T-cell (primary cell): ENCODE data around the gene RIPOR2. TPM values are rescaled to one million over a fixed set of nuclear protein-coding genes. Genes with fewer than 3 reads are reported as not detected.
A peak's percentile ranks its signal among the peaks of the same experiment; 100 is the strongest.

Source experiments
- ATAC-seq, 4 experiments: fragments of 200-7000 bp in 3 of 4; fragments of 150-1000 bp in 1 of 4; cut with Tn5 transposase; replicated peaks in 1 of 4; 1 replicate in 3 of 4; 2 replicates in 1 of 4; pipeline ENCODE4 v1.10.0; 2021; ENCODE audit warnings: moderate library complexity in 3 of 4, mild to moderate bottlenecking in 2 of 4, moderate number of reproducible peaks in 1 of 4
- CTCF ChIA-PET, 2 donors: fragments of 300-600 bp; sonication (Branson Sonifier 250); formaldehyde crosslinking; loops; one replicate each; lab custom pipeline; 2022; ENCODE audit warnings: antibody characterized with exemption in 2 of 2; lab: Charles Lee
- POLR2A ChIA-PET, 2 donors: fragments of 300-600 bp; sonication (Branson Sonifier 250); formaldehyde crosslinking; loops; one replicate each; lab custom pipeline; 2022; ENCODE audit warnings: antibody characterized with exemption in 2 of 2; lab: Charles Lee
- DNase-seq, 35 experiments: peaks; one replicate each; pipeline versions ENCODE4 v3.0.0 to v3.0.0-alpha.2; 2013 to 2023
- H3K27ac ChIP-seq: one replicate; pipeline ENCODE4 v1.5.1; 2013; ENCODE audit warnings: low read length
- H3K27me3 ChIP-seq, 2 experiments: replicated peaks in 1 of 2; 1 replicate in 1 of 2; 2 replicates in 1 of 2; pipeline versions ENCODE4 v1.6.1 to v1.7.0; 2013; ENCODE audit warnings: low read length in 1 of 2, mixed read lengths in 1 of 2; ENCODE audit not compliant: control insufficient read depth in 2 of 2, insufficient read depth in 2 of 2; ENCODE audit errors: extremely low read depth in 1 of 2
- H3K36me3 ChIP-seq, 2 donors: 1 replicate in 1 of 2; 2 replicates in 1 of 2; pipeline versions ENCODE4 v1.6.1 to v1.7.0; 2013; ENCODE audit warnings: low read length in 1 of 2; ENCODE audit not compliant: control insufficient read depth in 2 of 2, insufficient read depth in 1 of 2; ENCODE audit errors: extremely low read depth in 1 of 2
- H3K4me1 ChIP-seq, 2 experiments: 1 replicate in 1 of 2; 2 replicates in 1 of 2; pipeline versions ENCODE4 v1.6.1 to v1.7.0; 2013; ENCODE audit warnings: low read length in 2 of 2, mixed read lengths in 1 of 2; ENCODE audit not compliant: insufficient read depth in 2 of 2, control insufficient read depth in 1 of 2; ENCODE audit errors: extremely low read depth in 1 of 2
- H3K4me3 ChIP-seq, 2 donors: 1 replicate in 1 of 2; 2 replicates in 1 of 2; pipeline versions ENCODE4 v1.5.1 to v1.7.0; 2013; ENCODE audit warnings: mild to moderate bottlenecking in 2 of 2, low read length in 1 of 2, moderate library complexity in 1 of 2; ENCODE audit not compliant: control insufficient read depth in 1 of 2; ENCODE audit errors: extremely low read depth in 1 of 2
- H3K9me3 ChIP-seq: 2 replicates; pipeline ENCODE4 v1.7.0; 2013
- H3K27ac Mint-ChIP-seq, 2 donors: one replicate each; pipeline ENCODE4 v1.8.0; 2020 to 2021; ENCODE audit warnings: mild to moderate bottlenecking in 2 of 2, mixed read lengths in 2 of 2
- H3K27me3 Mint-ChIP-seq, 2 donors: one replicate each; pipeline ENCODE4 v1.8.0; 2021 to 2022; ENCODE audit warnings: mixed read lengths in 2 of 2
- H3K36me3 Mint-ChIP-seq: one replicate; pipeline ENCODE4 v1.8.0; 2021; ENCODE audit warnings: mixed read lengths
- H3K4me1 Mint-ChIP-seq, 3 donors: one replicate each; pipeline ENCODE4 v1.8.0; 2020 to 2022; ENCODE audit warnings: mixed read lengths in 3 of 3, mild to moderate bottlenecking in 1 of 3
- H3K4me3 Mint-ChIP-seq, 3 donors: one replicate each; pipeline ENCODE4 v1.8.0; 2020 to 2022; ENCODE audit warnings: mild to moderate bottlenecking in 3 of 3, mixed read lengths in 3 of 3, moderate library complexity in 3 of 3
- H3K9me3 Mint-ChIP-seq, 3 donors: one replicate each; pipeline ENCODE4 v1.8.0; 2020 to 2022; ENCODE audit warnings: mixed read lengths in 3 of 3
- WGBS: methylation state at CpG from one replicate; pipeline ENCODE4 v1.1.5; 2013; ENCODE audit warnings: missing lambda C conversion rate; ENCODE audit not compliant: insufficient coverage; 5-methylcytosine and 5-hydroxymethylcytosine counted together
- total RNA-seq, 35 experiments: library from RNA in 6 of 35; stranded (reverse) in 6 of 35; fragments of 120-200 nt in 1 of 35; gene quantifications; one replicate each; pipeline versions ENCODE4 v1.2.1 to v1.2.4 and lab custom pipeline; 2013 to 2026

Gene RIPOR2
- total RNA-seq, 5 donors from 2014 or later (not counting 1 experiment from before 2014, with no cell fraction given): 381 to 480 (median 441) TPM

DNA sequence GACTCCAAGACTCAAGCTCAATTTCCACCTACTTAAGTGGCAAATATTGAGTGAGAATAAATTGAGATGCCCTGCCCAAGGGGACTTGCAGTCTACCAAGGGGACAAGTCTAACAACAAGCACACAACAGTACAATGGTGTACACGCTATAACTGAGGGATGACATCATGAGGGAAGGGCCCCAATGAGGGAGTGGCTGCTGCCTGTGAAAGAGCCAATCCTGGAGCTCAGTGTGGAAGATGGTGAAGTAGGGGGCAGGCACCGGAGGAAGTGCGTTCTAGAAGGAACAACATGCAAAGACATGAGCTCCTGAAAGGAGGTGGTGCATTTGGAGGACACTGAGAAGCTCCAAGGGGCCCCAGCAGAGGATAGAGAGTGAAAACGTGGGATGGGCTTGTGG lies 90.2 kb downstream of the RIPOR2 start:
- Histone ChIP-seq H3K27ac (peak overlapping the region; percentile 42), H3K4me1 (peaks cover 13 to 49% of the 10 kb centered on the region in 2 experiments), H3K9me3 (no peaks in the 10 kb centered on the region), H3K36me3 (peaks cover 11 to 100% of the 10 kb centered on the region in 2 donors), H3K4me3 (no peak overlapping the region), H3K27me3 (no peaks in the 10 kb centered on the region)
- no peak overlapping the region for H3K4me3 Mint-ChIP-seq
- no peaks in the 10 kb centered on the region for H3K27me3 Mint-ChIP-seq
- no peak for DNase-seq
- CTCF ChIA-PET: interaction anchor here (0.6 to 2.6 kb wide), 7 partner anchors 9 to 215 kb away, joined by 3 to 11 read pairs (median 4); no protein-coding TSS in a partner anchor
- peak in 3 of 4 experiments; percentile 40 to 46 (median 44) for ATAC-seq
- no peaks in the 10 kb centered on the region for H3K9me3 Mint-ChIP-seq
- POLR2A ChIA-PET: interaction anchor here (0.6 to 0.7 kb wide), 3 partner anchors 13 to 187 kb away, joined by 3 to 12 read pairs (median 4); no protein-coding TSS in a partner anchor
- WGBS: 100% methylated on average over 2 of the region's 4 CpGs
- peaks cover 89% of the 10 kb centered on the region for H3K36me3 Mint-ChIP-seq
- H3K27ac Mint-ChIP-seq: peak overlapping the region; percentile 75 to 78
- peaks cover 72 to 87% (median 81%) of the 10 kb centered on the region in 3 donors for H3K4me1 Mint-ChIP-seq

DNA sequence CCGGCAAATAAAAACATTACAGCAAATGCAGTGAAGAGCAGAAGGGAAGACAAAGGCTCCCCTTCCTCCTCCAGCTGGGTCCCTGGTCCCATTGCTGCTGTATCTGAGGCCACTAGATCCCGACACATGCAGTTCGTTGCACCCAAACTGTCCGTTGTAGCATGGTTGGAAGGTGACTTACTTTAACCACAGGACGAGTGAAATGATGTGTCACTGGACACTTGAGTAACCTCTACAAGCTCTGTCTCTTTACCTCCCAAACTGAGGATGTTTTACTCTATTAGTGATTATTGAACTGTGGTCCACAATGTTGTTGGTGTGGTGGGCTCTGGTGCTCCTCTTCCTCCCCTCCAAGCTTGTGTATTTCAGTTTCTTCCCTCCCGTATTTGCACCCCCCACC lies 90.9 kb downstream of the RIPOR2 start:
- ChIA-PET CTCF (interaction anchor here in 1 of 2 donors (0.7 to 2.6 kb wide), 4 partner anchors 173 to 231 kb away, joined by 3 to 11 read pairs (median 5); no protein-coding TSS in a partner anchor), POLR2A (interaction anchor here (0.6 to 0.7 kb wide), 3 partner anchors 31 to 188 kb away, joined by 3 to 5 read pairs (median 4); no protein-coding TSS in a partner anchor)
- peaks cover 89% of the 10 kb centered on the region for H3K36me3 Mint-ChIP-seq
- Histone ChIP-seq H3K9me3 (no peaks in the 10 kb centered on the region), H3K4me1 (peaks cover 20 to 50% of the 10 kb centered on the region in 2 experiments), H3K27me3 (no peaks in the 10 kb centered on the region), H3K36me3 (peaks cover 17 to 100% of the 10 kb centered on the region in 2 donors), H3K27ac (peak overlapping the region; percentile 42), H3K4me3 (no peak overlapping the region)
- peaks cover 79 to 88% (median 88%) of the 10 kb centered on the region in 3 donors for H3K4me1 Mint-ChIP-seq
- no peak overlapping the region for H3K4me3 Mint-ChIP-seq
- no CpG with 5 or more reads among the region's 6 CpGs for WGBS
- ATAC-seq (no peak), DNase-seq (no peak)
- H3K27ac Mint-ChIP-seq: peak overlapping the region; percentile 75 to 78
- H3K27me3 Mint-ChIP-seq: no peaks in the 10 kb centered on the region
- H3K9me3 Mint-ChIP-seq: no peaks in the 10 kb centered on the region

GRCh38 chr6:24844061-24844460 lies 91.7 kb downstream of the RIPOR2 start:
- no peak overlapping the region for H3K4me3 Mint-ChIP-seq
- H3K27ac Mint-ChIP-seq: peak overlapping the region; percentile 53 to 70
- no peak overlapping the region for H3K4me3 ChIP-seq
- ChIA-PET CTCF (interaction anchor here (0.5 to 2.6 kb wide), 7 partner anchors 11 to 232 kb away, joined by 3 to 11 read pairs (median 5); no protein-coding TSS in a partner anchor), POLR2A (interaction anchor here (0.7 kb wide), 2 partner anchors 32 to 196 kb away, joined by 5 read pairs; no protein-coding TSS in a partner anchor)
- ATAC-seq (no peak), DNase-seq (no peak)
- H3K4me1 Mint-ChIP-seq: peaks cover 82 to 89% (median 89%) of the 10 kb centered on the region in 3 donors
- peaks cover 87% of the 10 kb centered on the region for H3K36me3 Mint-ChIP-seq
- no peak overlapping the region for H3K27ac ChIP-seq
- WGBS: no CpG with 5 or more reads among the region's 1 CpG
- H3K36me3 ChIP-seq: peaks cover 18 to 100% of the 10 kb centered on the region in 2 donors
- H3K27me3 Mint-ChIP-seq: no peaks in the 10 kb centered on the region
- peaks cover 22 to 54% of the 10 kb centered on the region in 2 experiments for H3K4me1 ChIP-seq
- no peaks in the 10 kb centered on the region for H3K9me3 ChIP-seq
- H3K27me3 ChIP-seq: no peaks in the 10 kb centered on the region
- H3K9me3 Mint-ChIP-seq: no peaks in the 10 kb centered on the region

DNA sequence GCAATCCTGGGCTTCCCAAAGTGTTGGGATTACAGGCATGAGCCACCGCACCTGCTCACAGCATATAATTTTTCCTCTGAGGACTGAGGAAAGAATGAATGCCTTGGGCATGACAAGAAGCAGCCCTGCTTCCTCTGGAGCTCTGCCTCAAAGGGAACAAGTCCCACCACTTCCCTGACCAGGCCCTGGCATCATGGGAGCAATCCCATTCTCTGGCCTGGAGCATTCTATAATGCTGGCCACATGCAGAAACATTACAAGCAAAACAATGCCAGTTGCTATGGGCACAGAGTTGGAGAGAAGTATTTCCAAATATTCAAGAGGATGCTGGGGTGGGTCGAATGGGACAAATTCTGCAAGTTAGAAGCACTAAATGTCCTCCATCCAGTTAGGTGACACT lies 95.6 kb downstream of the RIPOR2 start:
- H3K27me3 Mint-ChIP-seq: no peaks in the 10 kb centered on the region
- H3K9me3 Mint-ChIP-seq: no peaks in the 10 kb centered on the region
- H3K27me3 ChIP-seq: no peaks in the 10 kb centered on the region
- H3K27ac ChIP-seq: peak overlapping the region; percentile 17
- ChIA-PET POLR2A (interaction anchor here in 1 of 2 donors (0.6 to 0.7 kb wide), 2 partner anchors 242 to 1117 kb away, joined by 7 to 8 read pairs; no protein-coding TSS in a partner anchor), CTCF (interaction anchor here in 1 of 2 donors (0.6 kb wide), 1 partner anchor 282 kb away, joined by 4 read pairs; no protein-coding TSS in a partner anchor)
- peak overlapping the region; percentile 44 to 78 for H3K27ac Mint-ChIP-seq
- no peak for ATAC-seq
- no peak overlapping the region for H3K4me3 ChIP-seq
- peaks cover 16 to 94% of the 10 kb centered on the region in 2 donors for H3K36me3 ChIP-seq
- 100% methylated on average over 2 of the region's 2 CpGs for WGBS
- H3K4me3 Mint-ChIP-seq: peak overlapping the region in 1 of 3 donors; percentile 56
- peaks cover 79 to 87% (median 84%) of the 10 kb centered on the region in 3 donors for H3K4me1 Mint-ChIP-seq
- H3K36me3 Mint-ChIP-seq: peaks cover 78% of the 10 kb centered on the region
- DNase-seq: no peak
- peaks cover 22 to 42% of the 10 kb centered on the region in 2 experiments for H3K4me1 ChIP-seq
- no peaks in the 10 kb centered on the region for H3K9me3 ChIP-seq

GRCh38 chr6:24838994-24839393 lies 96.8 kb downstream of the RIPOR2 start:
- peak overlapping the region; percentile 13 for H3K27ac ChIP-seq
- peaks cover 83 to 86% (median 86%) of the 10 kb centered on the region in 3 donors for H3K4me1 Mint-ChIP-seq

DNA sequence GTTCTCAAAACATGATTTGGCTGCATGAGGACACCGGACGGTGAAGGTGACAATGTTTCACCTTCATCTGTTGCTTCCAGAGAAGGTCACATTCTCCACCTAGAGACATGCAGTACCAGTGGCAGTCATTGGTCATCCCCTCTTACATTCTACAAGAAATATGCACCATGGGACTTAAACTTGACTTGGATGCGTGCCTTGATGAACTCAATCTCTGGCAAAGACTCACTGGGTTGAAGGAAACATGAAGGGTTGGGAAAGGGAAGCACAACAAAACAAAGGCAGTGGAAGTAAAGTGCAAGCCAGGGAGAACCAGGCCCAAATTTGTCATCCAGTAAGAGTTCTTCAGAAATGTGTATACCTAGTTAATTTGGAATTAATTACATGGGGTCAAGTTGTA lies 97.7 kb downstream of the RIPOR2 start:
- Mint-ChIP-seq H3K9me3 (no peaks in the 10 kb centered on the region), H3K27me3 (no peaks in the 10 kb centered on the region), H3K36me3 (peaks cover 82% of the 10 kb centered on the region), H3K4me1 (peaks cover 80 to 83% (median 83%) of the 10 kb centered on the region in 3 donors), H3K4me3 (no peak overlapping the region), H3K27ac (peak overlapping the region; percentile 82 to 84)
- ATAC-seq (no peak), DNase-seq (no peak)
- no peaks in the 10 kb centered on the region for H3K27me3 ChIP-seq
- ChIA-PET POLR2A (interaction anchor here in 1 of 2 donors (0.7 kb wide), 1 partner anchor 1469 kb away, joined by 3 read pairs; no protein-coding TSS in a partner anchor), CTCF (no interaction called here)
- 100% methylated on average over 1 of the region's 3 CpGs for WGBS
- H3K9me3 ChIP-seq: no peaks in the 10 kb centered on the region
- peaks cover 22 to 34% of the 10 kb centered on the region in 2 experiments for H3K4me1 ChIP-seq
- peaks cover 25 to 94% of the 10 kb centered on the region in 2 donors for H3K36me3 ChIP-seq
- H3K27ac ChIP-seq: no peak overlapping the region
- no peak overlapping the region for H3K4me3 ChIP-seq

More at GRCh38 chr6:24838994-24839393, 96.8 kb downstream of the RIPOR2 start:
- Mint-ChIP-seq H3K27me3 (no peaks in the 10 kb centered on the region), H3K27ac (peak overlapping the region; percentile 78 to 86), H3K4me3 (peak overlapping the region; percentile 1 to 56 (median 39)), H3K9me3 (no peaks in the 10 kb centered on the region), H3K36me3 (peaks cover 84% of the 10 kb centered on the region)
- WGBS: 0% methylated on average over 2 of the region's 5 CpGs
- Histone ChIP-seq H3K36me3 (peaks cover 23 to 94% of the 10 kb centered on the region in 2 donors), H3K27me3 (no peaks in the 10 kb centered on the region), H3K4me3 (no peak overlapping the region), H3K9me3 (no peaks in the 10 kb centered on the region), H3K4me1 (peaks cover 22 to 39% of the 10 kb centered on the region in 2 experiments)
- ChIA-PET CTCF (interaction anchor here in 1 of 2 donors (0.6 to 0.7 kb wide), 3 partner anchors 32 to 71 kb away, joined by 3 to 6 read pairs (median 3); no protein-coding TSS in a partner anchor), POLR2A (interaction anchor here in 1 of 2 donors (0.6 kb wide), 1 partner anchor 27 kb away, joined by 3 read pairs; no protein-coding TSS in a partner anchor)
- peak; percentile 49 to 88 (median 52) for ATAC-seq
- peak in 23 of 35 experiments; percentile 13 to 67 (median 32) for DNase-seq
